Right atrium auricular region (tissue), 2 donors: ENCODE results near the gene CACNA1C. TPM values are rescaled to one million over a fixed set of nuclear protein-coding genes. Genes with fewer than 3 reads are reported as not detected.

Source experiments
- DNase-seq: peaks from one replicate; pipeline ENCODE4 v3.0.0-alpha.2; 2019; ENCODE audit warnings: low spot score
- H3K27ac ChIP-seq, 2 donors: fragments of 200-600 bp; sonication (generic); 1 replicate in 1 of 2; 2 replicates in 1 of 2; pipeline ENCODE4 v1.5.1; 2016 to 2019
- H3K27me3 ChIP-seq, 2 donors: fragments of 200-600 bp; sonication (generic); one replicate each; pipeline versions ENCODE4 v1.5.1 to v1.6.0; 2017 to 2019
- H3K36me3 ChIP-seq: fragments of 200-600 bp; sonication (generic); one replicate; pipeline ENCODE4 v1.5.1; 2016
- H3K4me1 ChIP-seq, 2 donors: fragments of 200-600 bp; sonication (generic); one replicate each; pipeline versions ENCODE4 v1.5.1 to v1.6.0; 2017 to 2019
- H3K4me3 ChIP-seq, 2 donors: fragments of 200-600 bp; sonication (generic); 1 replicate in 1 of 2; 2 replicates in 1 of 2; pipeline ENCODE4 v1.5.1; 2017 to 2019; ENCODE audit warnings: mild to moderate bottlenecking in 1 of 2, moderate library complexity in 1 of 2
- H3K9me3 ChIP-seq, 2 donors: fragments of 200-600 bp; sonication (generic); one replicate each; pipeline ENCODE4 v1.5.1; 2019
- CTCF ChIP-seq, 2 donors: fragments of 200-600 bp; sonication (generic); IDR thresholded peaks; one replicate each; pipeline ENCODE4 v1.5.1; 2019; ENCODE audit warnings: antibody characterized with exemption in 2 of 2
- total RNA-seq, 2 donors: library from RNA; depleted of rRNA; stranded (reverse); fragments of >200 nt; gene quantifications; one replicate each; pipeline ENCODE4 v1.1.0, GENCODE V29; 2016

CACNA1C gene
- total RNA-seq, 2 donors from 2014 or later = 83.1 to 93.6 TPM

GRCh38 chr12:2696136-2696535 is 643.3 kb downstream of the CACNA1C start:
- Histone ChIP-seq H3K27ac (no peak overlapping the region), H3K4me1 (peaks cover 0 to 4% of the 10 kb centered on the region in 2 donors), H3K9me3 (no peaks in the 10 kb centered on the region), H3K36me3 (peaks cover 6% of the 10 kb centered on the region), H3K27me3 (no peaks in the 10 kb centered on the region), H3K4me3 (no peak overlapping the region)
- no peak for TF ChIP-seq CTCF (IDR thresholded peaks at IDR 0.05)
- no peak for DNase-seq

- H3K4me3 ChIP-seq = no peak overlapping the region
- DNase-seq = no peak
- peaks cover 0 to 4% of the 10 kb centered on the region in 2 donors for H3K4me1 ChIP-seq
- no peak for TF ChIP-seq CTCF (IDR thresholded peaks at IDR 0.05)
- no peaks in the 10 kb centered on the region for H3K9me3 ChIP-seq
- no peaks in the 10 kb centered on the region for H3K27me3 ChIP-seq
- no peak overlapping the region for H3K27ac ChIP-seq
- H3K36me3 ChIP-seq = peaks cover 6% of the 10 kb centered on the region
These were observed 644.4 kb downstream of the CACNA1C start for GRCh38 chr12:2697057-2697800.

- no peak for TF ChIP-seq CTCF (IDR thresholded peaks at IDR 0.05)
- H3K4me1 ChIP-seq = no peaks in the 10 kb centered on the region
- DNase-seq = no peak
- no peaks in the 10 kb centered on the region for H3K36me3 ChIP-seq
- H3K27ac ChIP-seq = no peak overlapping the region
- no peak overlapping the region for H3K4me3 ChIP-seq
- H3K27me3 ChIP-seq = no peaks in the 10 kb centered on the region
- H3K9me3 ChIP-seq = no peaks in the 10 kb centered on the region
These were observed 645.8 kb downstream of the CACNA1C start for GRCh38 chr12:2698566-2698965.

GRCh38 chr12:2710701-2711100 is 657.9 kb downstream of the CACNA1C start:
- H3K27ac ChIP-seq = no peak overlapping the region
- H3K4me3 ChIP-seq = no peak overlapping the region

GRCh38 chr12:2719392-2719791 is 666.6 kb downstream of the CACNA1C start:
- Histone ChIP-seq H3K27ac (no peak overlapping the region), H3K4me1 (no peaks in the 10 kb centered on the region), H3K27me3 (no peaks in the 10 kb centered on the region), H3K9me3 (no peaks in the 10 kb centered on the region), H3K36me3 (no peaks in the 10 kb centered on the region), H3K4me3 (no peak overlapping the region)
- no peak for DNase-seq
- no peak for TF ChIP-seq CTCF (IDR thresholded peaks at IDR 0.05)

More at GRCh38 chr12:2710701-2711100, 657.9 kb downstream of the CACNA1C start:
- H3K4me1 ChIP-seq = no peaks in the 10 kb centered on the region
- no peak for DNase-seq
- peaks cover 0 to 36% of the 10 kb centered on the region in 2 donors for H3K9me3 ChIP-seq
- H3K27me3 ChIP-seq = no peaks in the 10 kb centered on the region
- no peak for TF ChIP-seq CTCF (IDR thresholded peaks at IDR 0.05)
- no peaks in the 10 kb centered on the region for H3K36me3 ChIP-seq

GRCh38 chr12:2722806-2723205 is 670.0 kb downstream of the CACNA1C start:
- DNase-seq = no peak
- no peak for TF ChIP-seq CTCF (IDR thresholded peaks at IDR 0.05)
- Histone ChIP-seq H3K4me1 (no peaks in the 10 kb centered on the region), H3K27ac (no peak overlapping the region), H3K36me3 (no peaks in the 10 kb centered on the region), H3K27me3 (no peaks in the 10 kb centered on the region), H3K4me3 (no peak overlapping the region), H3K9me3 (no peaks in the 10 kb centered on the region)
